ENCODE data around the gene MORC1.

GRCh38 chr3:108953210-108953609 lies 164.7 kb downstream of the MORC1 start:
- TF ChIP-seq CTCF (IDR thresholded peaks at IDR 0.05) (no peak), EZH2phosphoT487 (IDR thresholded peaks at IDR 0.05) (no peak)
